ENCODE measurements around the gene PIRT.

GRCh38 chr17:10844621-10845387 is 6.9 kb upstream of the PIRT start:
- TF ChIP-seq, protein P1, sequence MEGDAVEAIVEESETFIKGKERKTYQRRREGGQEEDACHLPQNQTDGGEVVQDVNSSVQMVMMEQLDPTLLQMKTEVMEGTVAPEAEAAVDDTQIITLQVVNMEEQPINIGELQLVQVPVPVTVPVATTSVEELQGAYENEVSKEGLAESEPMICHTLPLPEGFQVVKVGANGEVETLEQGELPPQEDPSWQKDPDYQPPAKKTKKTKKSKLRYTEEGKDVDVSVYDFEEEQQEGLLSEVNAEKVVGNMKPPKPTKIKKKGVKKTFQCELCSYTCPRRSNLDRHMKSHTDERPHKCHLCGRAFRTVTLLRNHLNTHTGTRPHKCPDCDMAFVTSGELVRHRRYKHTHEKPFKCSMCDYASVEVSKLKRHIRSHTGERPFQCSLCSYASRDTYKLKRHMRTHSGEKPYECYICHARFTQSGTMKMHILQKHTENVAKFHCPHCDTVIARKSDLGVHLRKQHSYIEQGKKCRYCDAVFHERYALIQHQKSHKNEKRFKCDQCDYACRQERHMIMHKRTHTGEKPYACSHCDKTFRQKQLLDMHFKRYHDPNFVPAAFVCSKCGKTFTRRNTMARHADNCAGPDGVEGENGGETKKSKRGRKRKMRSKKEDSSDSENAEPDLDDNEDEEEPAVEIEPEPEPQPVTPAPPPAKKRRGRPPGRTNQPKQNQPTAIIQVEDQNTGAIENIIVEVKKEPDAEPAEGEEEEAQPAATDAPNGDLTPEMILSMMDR (IDR thresholded peaks at IDR 0.05), result peak; percentile 97
- no peak for TF ChIP-seq POLR2AphosphoS2 (conservative IDR thresholded peaks at IDR 0.05; ENCODE audit: low read length)
- TF ChIP-seq POLR2A (IDR thresholded peaks at IDR 0.05; ENCODE audit: low read length), result no peak
